Aorta (tissue), 5 donors: ENCODE measurements around the gene FAM72A. TPM values are rescaled to one million over a fixed set of nuclear protein-coding genes. Genes with fewer than 3 reads are reported as not detected.
"Not testable (repeated sequence)": the region's sequence is repeated elsewhere in the genome, so short reads cannot be mapped to it uniquely, and the experiment has no call there.

Experiments
- ATAC-seq: fragments of 200-7000 bp; cut with Tn5 transposase; one replicate; pipeline ENCODE4 v1.9.1; 2022; ENCODE audit warnings: moderate library complexity; ENCODE audit not compliant: low FRiP score
- DNase-seq, 2 donors: peaks; one replicate each; pipeline ENCODE4 v3.0.0-alpha.2; 2020
- H3K27ac ChIP-seq, 2 donors: one replicate each; pipeline ENCODE4 v1.5.1; 2013; ENCODE audit warnings: low read length in 2 of 2, mild to moderate bottlenecking in 2 of 2, moderate library complexity in 2 of 2, control low read depth in 1 of 2, inconsistent platforms in 1 of 2, low read depth in 1 of 2
- H3K27me3 ChIP-seq, 2 donors: one replicate each; pipeline ENCODE4 v1.6.1; 2013; ENCODE audit warnings: control low read depth in 1 of 2, low read length in 1 of 2, mild to moderate bottlenecking in 1 of 2, moderate library complexity in 1 of 2; ENCODE audit not compliant: insufficient read depth in 2 of 2, control insufficient read depth in 1 of 2
- H3K36me3 ChIP-seq, 2 donors: one replicate each; pipeline ENCODE4 v1.6.1; 2013; ENCODE audit warnings: control low read depth in 1 of 2, low read length in 1 of 2, mild to moderate bottlenecking in 1 of 2; ENCODE audit not compliant: insufficient read depth in 2 of 2, control insufficient read depth in 1 of 2
- H3K4me1 ChIP-seq, 2 donors: one replicate each; pipeline ENCODE4 v1.6.1; 2013; ENCODE audit warnings: low read length in 2 of 2, control low read depth in 1 of 2, mild to moderate bottlenecking in 1 of 2, moderate library complexity in 1 of 2; ENCODE audit not compliant: insufficient read depth in 2 of 2, control insufficient read depth in 1 of 2
- H3K4me3 ChIP-seq, 2 donors: one replicate each; pipeline ENCODE4 v1.5.1; 2013; ENCODE audit warnings: low read length in 2 of 2, control low read depth in 1 of 2, mild to moderate bottlenecking in 1 of 2
- H3K9me3 ChIP-seq: one replicate; pipeline ENCODE4 v1.6.1; 2013; ENCODE audit warnings: mild to moderate bottlenecking, low read length; ENCODE audit not compliant: control insufficient read depth
- WGBS, 2 donors: extraction: QIAGEN DNeasy Blood & Tissue Kit; methylation state at CpG; one replicate each; pipeline ENCODE4 v1.1.7; 2013; 5-methylcytosine and 5-hydroxymethylcytosine counted together
- intact Hi-C, 2 donors: fragments of 100-400 bp; cut with DNase I; formaldehyde crosslinking; loops; one replicate each; pipeline versions ENCODE4 v1.14.2 to v1.15.0; 2022
- polyA plus RNA-seq, 2 donors: library from polyadenylated mRNA; stranded (reverse); fragments of 200-250 nt; gene quantifications; one replicate each; pipeline ENCODE4 v1.2.3, GENCODE V29; 2013
- total RNA-seq, 2 donors: library from RNA; stranded (reverse); fragmentation: NEBNext Ultra II Directional; extraction: Animal tissue kit (Norgen Biotek cat#: 25700); gene quantifications; one replicate each; pipeline ENCODE4 v1.2.1, GENCODE V29; 2021
- donor health status: healthy with polysubstance abuse.
- donor health status: Bipolar disorder and iron deficiency.
- donor health status: DM: no; HTN: no; CAD: no.
- donor health status: DM: no; HTN: no; CAD: no.
- donor health status: DM: yes; HTN: yes; CAD: no.

The FAM72A gene
- total and polyA plus RNA-seq, 4 donors: 0.79 to 3.3 (median 2.8) TPM

DNA sequence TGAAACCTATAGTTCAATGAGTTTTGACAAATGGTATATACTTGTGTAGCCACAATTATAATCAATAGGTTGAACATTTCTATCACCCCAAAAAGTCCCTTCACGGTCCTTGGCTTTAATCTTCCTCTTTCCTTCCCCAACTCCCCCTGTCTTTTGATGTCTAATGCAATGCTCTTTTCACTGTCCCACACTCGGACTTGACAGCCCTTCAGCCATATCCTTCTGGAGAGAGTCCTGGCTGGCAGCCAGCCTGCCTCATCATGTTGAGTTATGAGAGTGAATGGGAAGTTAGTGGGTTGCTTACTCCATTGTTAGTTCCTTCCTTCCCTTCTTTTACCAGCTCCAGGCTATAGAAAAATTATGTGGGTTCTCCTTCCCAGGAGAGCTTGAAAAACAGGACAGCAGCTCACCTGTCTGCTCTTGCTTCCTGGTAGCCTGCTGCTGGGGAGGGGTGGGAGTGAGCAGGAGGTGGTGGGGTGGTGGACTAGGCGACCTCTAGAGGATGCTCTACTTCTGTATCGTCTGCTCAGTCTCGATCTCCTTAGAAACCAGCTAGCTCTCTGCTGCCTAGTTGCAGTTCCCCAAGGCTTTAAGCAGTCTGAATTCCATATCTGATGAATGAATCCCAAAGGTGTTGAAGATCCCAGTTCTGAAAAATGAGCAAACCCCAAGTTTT, 30.5 kb upstream of the FAM72A start:
- H3K27me3 ChIP-seq, H3K27ac ChIP-seq, H3K9me3 ChIP-seq, DNase-seq, H3K4me3 ChIP-seq, intact Hi-C loops, H3K36me3 ChIP-seq, H3K4me1 ChIP-seq, ATAC-seq: not testable (repeated sequence)
- 77 to 84% methylated on average over 2 to 3 of the region's 5 CpGs for WGBS, 2 donors

DNA sequence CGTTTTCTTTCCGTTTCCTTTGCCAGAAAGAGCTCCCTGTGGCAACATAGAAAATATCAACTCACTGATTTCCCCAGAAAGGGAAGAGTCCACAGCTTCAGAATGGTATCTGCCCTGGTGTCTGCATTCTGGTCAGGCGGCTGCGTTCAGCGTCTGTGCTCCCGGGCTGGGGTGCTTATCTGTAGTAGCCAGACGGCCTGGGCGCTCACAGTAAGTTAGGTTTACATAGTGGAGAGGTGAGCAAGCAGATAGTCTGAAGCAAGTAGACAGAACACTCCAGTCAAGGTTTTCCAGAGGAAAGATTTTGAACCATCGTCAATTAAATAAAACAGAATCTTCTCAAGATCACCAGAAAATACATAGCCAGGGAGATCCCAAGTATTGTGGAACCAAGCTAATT, 29.4 kb upstream of the FAM72A start:
- H3K4me3 ChIP-seq, ATAC-seq, DNase-seq, H3K4me1 ChIP-seq, intact Hi-C loops, H3K27ac ChIP-seq, H3K9me3 ChIP-seq, H3K36me3 ChIP-seq, H3K27me3 ChIP-seq: not testable (repeated sequence)
- WGBS, 2 donors: 82 to 84% methylated on average over 6 to 9 of the region's 9 CpGs

DNA sequence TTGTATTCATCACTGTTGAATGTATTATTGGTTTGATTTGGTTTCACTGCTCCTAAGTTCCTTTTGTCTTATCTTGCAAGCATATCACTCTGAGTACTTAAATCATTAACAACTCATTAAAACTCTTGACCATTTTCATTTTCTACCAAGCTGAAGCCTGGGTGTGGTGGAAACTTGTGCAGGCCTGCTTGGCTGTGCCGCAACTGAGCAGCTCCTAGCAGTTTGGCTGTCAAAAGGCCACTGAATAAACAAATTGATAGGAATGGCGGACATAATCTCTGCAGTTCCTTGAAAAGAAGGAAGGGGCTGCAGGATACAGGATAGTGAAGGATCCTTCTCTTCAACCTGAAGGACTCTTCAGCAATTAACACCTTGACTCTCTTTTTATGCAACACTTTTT, 26.6 kb upstream of the FAM72A start:
- 91 to 97% methylated on average over 2 of the region's 2 CpGs for WGBS, 2 donors
- H3K27ac ChIP-seq, H3K27me3 ChIP-seq, intact Hi-C loops, H3K9me3 ChIP-seq, H3K4me3 ChIP-seq, H3K36me3 ChIP-seq, H3K4me1 ChIP-seq, DNase-seq, ATAC-seq: not testable (repeated sequence)

DNA sequence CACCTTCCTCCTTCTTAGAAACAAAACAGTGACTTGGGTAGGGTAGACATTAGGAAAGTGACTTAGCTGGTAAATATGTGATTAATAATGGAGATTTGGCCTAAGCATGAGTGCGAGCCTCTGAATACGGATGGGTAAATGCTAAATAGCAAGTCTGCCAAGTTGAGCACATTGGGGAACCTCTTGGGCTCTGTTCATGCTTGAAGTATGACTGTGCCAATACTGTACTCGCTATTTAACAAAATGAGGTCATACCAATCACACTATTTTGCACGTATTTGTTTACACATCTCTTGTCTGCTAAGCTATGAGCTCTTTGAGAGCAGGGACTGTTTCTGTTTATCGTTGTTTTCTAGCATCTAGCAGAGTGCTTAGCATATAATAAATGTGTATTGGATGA, 24.2 kb upstream of the FAM72A start:
- ATAC-seq, H3K4me1 ChIP-seq, H3K4me3 ChIP-seq, H3K27ac ChIP-seq, H3K36me3 ChIP-seq, H3K9me3 ChIP-seq, H3K27me3 ChIP-seq, DNase-seq, intact Hi-C loops: not testable (repeated sequence)
- WGBS, 2 donors: 82 to 87% methylated on average over 2 to 3 of the region's 5 CpGs

DNA sequence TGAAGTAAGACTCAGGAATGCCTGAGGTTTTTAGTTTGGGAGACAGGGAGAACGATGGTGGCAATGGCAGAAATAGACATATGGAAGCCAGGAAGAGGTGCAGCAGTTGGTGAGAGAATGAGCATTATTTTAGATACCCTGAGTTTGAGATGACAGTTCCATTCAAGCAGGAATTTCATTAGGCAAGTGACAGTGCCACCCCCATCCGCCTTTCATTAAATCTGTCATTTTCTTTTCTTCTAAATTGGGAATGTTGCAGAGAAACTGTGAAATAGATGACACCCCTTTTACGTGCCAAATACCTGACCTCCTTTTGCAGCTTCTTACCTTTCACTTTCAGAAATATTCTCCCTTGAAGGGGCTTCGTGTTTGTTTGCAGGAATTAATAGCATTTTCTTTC, 22.7 kb upstream of the FAM72A start:
- DNase-seq, intact Hi-C loops, H3K4me1 ChIP-seq, H3K9me3 ChIP-seq, H3K27ac ChIP-seq, H3K4me3 ChIP-seq, H3K36me3 ChIP-seq, ATAC-seq, H3K27me3 ChIP-seq: not testable (repeated sequence)
- 91 to 93% methylated on average over 3 to 4 of the region's 4 CpGs for WGBS, 2 donors

DNA sequence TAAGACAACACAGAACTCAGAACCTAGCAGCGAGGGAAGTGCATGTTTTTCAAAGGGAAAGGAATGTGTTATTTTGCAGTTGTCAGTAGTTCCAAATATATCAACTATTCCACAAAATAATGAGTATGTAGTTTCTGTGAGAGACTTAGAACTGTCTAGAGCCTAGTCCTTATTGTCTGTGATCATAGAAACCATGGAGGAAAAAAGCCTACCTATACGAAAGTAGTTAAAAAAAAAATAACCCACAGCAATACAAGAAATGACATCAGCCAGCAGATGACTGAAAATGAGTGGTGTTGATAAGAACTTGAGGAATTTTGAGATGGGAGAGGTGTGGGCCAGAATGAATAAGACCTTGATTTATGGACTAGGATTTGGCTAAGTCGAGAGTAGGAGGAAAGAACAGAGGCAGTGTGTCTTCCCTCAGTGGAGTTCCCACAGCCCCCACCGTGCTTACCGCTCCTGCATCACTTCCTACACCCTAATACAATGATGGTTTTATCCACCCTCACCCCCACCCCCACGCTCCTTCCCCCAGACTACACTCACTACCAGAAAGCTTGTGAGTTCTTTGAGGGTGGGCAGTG, 21.6 kb upstream of the FAM72A start:
- H3K36me3 ChIP-seq, H3K4me3 ChIP-seq, DNase-seq, H3K9me3 ChIP-seq, intact Hi-C loops, ATAC-seq, H3K27ac ChIP-seq, H3K27me3 ChIP-seq, H3K4me1 ChIP-seq: not testable (repeated sequence)
- 50 to 65% methylated on average over 2 of the region's 6 CpGs for WGBS, 2 donors

DNA sequence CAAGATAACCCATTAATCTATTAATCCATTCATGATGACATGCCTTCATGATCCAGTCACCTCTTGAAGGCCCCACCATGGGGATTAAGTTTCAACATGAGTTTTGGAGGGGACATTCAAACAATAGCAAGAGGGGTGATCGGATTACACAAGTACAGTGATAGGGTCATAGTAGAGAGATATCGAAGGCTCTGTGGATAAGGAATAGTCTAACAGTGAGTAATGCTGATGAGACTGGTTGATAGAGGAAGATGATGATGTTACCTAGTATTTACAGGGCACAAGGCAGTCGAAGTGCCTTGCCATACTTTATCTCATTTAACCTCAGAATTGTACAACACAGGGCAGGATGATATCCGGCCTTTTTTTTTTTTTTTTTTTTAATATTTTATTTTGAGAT, 18.9 kb upstream of the FAM72A start:
- no CpG with 5 or more reads among the region's 4 CpGs for WGBS, 2 donors
- H3K4me3 ChIP-seq, ATAC-seq, DNase-seq, intact Hi-C loops, H3K27me3 ChIP-seq, H3K4me1 ChIP-seq, H3K9me3 ChIP-seq, H3K27ac ChIP-seq, H3K36me3 ChIP-seq: not testable (repeated sequence)

DNA sequence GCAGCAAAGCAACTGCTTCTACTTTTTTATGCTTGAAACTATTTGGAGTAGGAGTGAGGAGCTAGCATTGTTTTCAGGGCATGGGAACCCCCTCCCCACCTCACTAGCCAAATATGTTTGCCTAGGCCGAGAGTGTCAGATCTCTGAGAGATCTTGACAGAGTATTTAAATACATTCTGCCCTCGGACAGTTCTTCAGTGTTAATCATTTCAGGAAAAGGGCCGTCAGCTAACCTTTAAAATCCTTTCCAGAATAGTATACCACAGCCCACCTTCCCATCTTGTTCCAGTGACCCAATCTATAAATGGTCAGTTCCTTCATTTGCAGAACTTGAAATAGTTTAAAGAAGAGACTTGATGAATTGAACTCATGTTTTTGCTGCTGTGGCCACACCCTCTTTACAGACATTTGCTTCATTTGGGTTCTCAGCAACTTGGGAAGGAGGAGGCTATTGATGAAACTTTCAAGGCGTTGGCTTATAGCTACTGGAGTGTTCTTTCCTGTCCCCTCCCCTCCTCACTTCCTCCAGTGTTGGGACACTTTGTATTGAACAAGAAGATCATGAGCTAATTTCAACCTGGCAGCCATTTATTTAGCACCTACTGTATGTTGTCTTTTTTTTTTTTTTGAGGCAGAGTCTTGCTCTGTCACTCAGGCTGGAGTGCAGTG, 17.8 kb upstream of the FAM72A start:
- intact Hi-C loops, H3K36me3 ChIP-seq, H3K9me3 ChIP-seq, H3K27ac ChIP-seq, DNase-seq, H3K27me3 ChIP-seq, H3K4me1 ChIP-seq, H3K4me3 ChIP-seq: not testable (repeated sequence)
- 20 to 23% methylated on average over 4 of the region's 4 CpGs for WGBS, 2 donors
- peak; percentile 54 for ATAC-seq
